WTC11 (cell line): ENCODE measurements around the gene FADD. TPM values are rescaled to one million over a fixed set of nuclear protein-coding genes. Genes with fewer than 3 reads are reported as not detected.

Experiments used
- ATAC-seq: fragments of 200-7000 bp; cut with Tn5 transposase; 2 replicates; pipeline ENCODE4 v1.10.0; 2021; ENCODE audit warnings: mild to moderate bottlenecking, moderate library complexity
- CTCF ChIA-PET: fragments of 300-600 bp; sonication (Branson Sonifier 250); formaldehyde crosslinking; loops from one replicate; lab custom pipeline; 2021; ENCODE audit warnings: antibody characterized with exemption; lab: Charles Lee
- POLR2A ChIA-PET: fragments of 350-600 bp; sonication (Branson Sonifier 250); formaldehyde crosslinking; loops from one replicate; lab custom pipeline; 2021; ENCODE audit warnings: antibody characterized with exemption; lab: Charles Lee
- DNase-seq: peaks from one replicate; pipeline ENCODE4 v3.0.0; 2021; ENCODE audit warnings: low spot score
- H3K27ac Mint-ChIP-seq: 2 replicates; pipeline ENCODE4 v1.8.0; 2021; ENCODE audit warnings: mixed read lengths
- H3K27me3 Mint-ChIP-seq: 2 replicates; pipeline ENCODE4 v1.8.0; 2021; ENCODE audit warnings: low read depth, mild to moderate bottlenecking, moderate library complexity, mixed read lengths
- H3K36me3 Mint-ChIP-seq: 2 replicates; pipeline ENCODE4 v1.8.0; 2021; ENCODE audit warnings: mixed read lengths
- H3K4me1 Mint-ChIP-seq: 2 replicates; pipeline ENCODE4 v1.8.0; 2022; ENCODE audit warnings: mixed read lengths
- H3K4me3 Mint-ChIP-seq: 2 replicates; pipeline ENCODE4 v1.8.0; 2021; ENCODE audit warnings: mild to moderate bottlenecking, moderate library complexity, mixed read lengths
- H3K9me3 Mint-ChIP-seq: 2 replicates; pipeline ENCODE4 v1.8.0; 2021; ENCODE audit warnings: mixed read lengths
- AFF4 ChIP-seq: sonication (generic); formaldehyde crosslinking; IDR thresholded peaks from 2 replicates; pipeline ENCODE4 v1.8.1; 2023; ENCODE audit warnings: mild to moderate bottlenecking, missing genetic modification reagents, borderline replicate concordance
- CDX4 ChIP-seq: fragments of 250-450 bp; sonication (Bioruptor Pico); IDR thresholded peaks from 2 replicates; pipeline ENCODE4 v1.9.0; 2021; ENCODE audit warnings: moderate library complexity, mild to moderate bottlenecking, inconsistent platforms, borderline replicate concordance
- EMX1 ChIP-seq: fragments of 250-450 bp; sonication (Bioruptor Pico); IDR thresholded peaks from 2 replicates; pipeline ENCODE4 v1.8.0; 2021; ENCODE audit warnings: mild to moderate bottlenecking
- ERG ChIP-seq: fragments of 250-450 bp; sonication (Bioruptor Pico); IDR thresholded peaks from 2 replicates; pipeline ENCODE4 v1.8.0; 2021; ENCODE audit warnings: mild to moderate bottlenecking
- ESRRA ChIP-seq: sonication (generic); formaldehyde crosslinking; IDR thresholded peaks from 2 replicates; pipeline ENCODE4 v1.8.1; 2022; ENCODE audit warnings: mild to moderate bottlenecking, missing genetic modification reagents, borderline replicate concordance
- FOXJ3 ChIP-seq: sonication (generic); formaldehyde crosslinking; IDR thresholded peaks from 2 replicates; pipeline ENCODE4 v1.9.0; 2021; ENCODE audit warnings: missing genetic modification reagents, mild to moderate bottlenecking, borderline replicate concordance
- KAT7 ChIP-seq: sonication (generic); formaldehyde crosslinking; IDR thresholded peaks from 2 replicates; pipeline ENCODE4 v1.8.1; 2023; ENCODE audit warnings: missing genetic modification reagents, mild to moderate bottlenecking, borderline replicate concordance
- RORB ChIP-seq: fragments of 250-450 bp; sonication (Bioruptor Pico); IDR thresholded peaks from 2 replicates; pipeline ENCODE4 v1.9.0; 2021; ENCODE audit warnings: mild to moderate bottlenecking
- SMAD3 ChIP-seq: sonication (generic); formaldehyde crosslinking; IDR thresholded peaks from 2 replicates; pipeline ENCODE4 v1.8.0; 2022; ENCODE audit warnings: missing genetic modification reagents, mild to moderate bottlenecking, borderline replicate concordance
- total RNA-seq: library from RNA; stranded (reverse); gene quantifications from 3 replicates; pipeline ENCODE4 v1.2.3, GENCODE V29; 2021

The FADD gene
- total RNA-seq, 1 experiment from 2014 or later: 49.0 TPM

GRCh38 chr11:70192666-70193410 lies 10.3 kb upstream of the FADD start:
- no peak for DNase-seq
- Mint-ChIP-seq H3K4me1 (peaks cover 3% of the 10 kb centered on the region), H3K27me3 (no peaks in the 10 kb centered on the region), H3K9me3 (no peaks in the 10 kb centered on the region; the same call in 1 of the 2 replicates), H3K36me3 (no peaks in the 10 kb centered on the region), H3K27ac (no peak overlapping the region), H3K4me3 (no peak overlapping the region)
- ATAC-seq: no peak
- ChIA-PET CTCF (interaction anchor here (1.1 to 2.1 kb wide), 10 partner anchors 15 to 300 kb away, joined by 3 to 23 read pairs (median 8); no protein-coding TSS in a partner anchor), POLR2A (no interaction called here)
- TF ChIP-seq AFF4: no peak

- Mint-ChIP-seq H3K9me3 (no peaks in the 10 kb centered on the region; the same call in 1 of the 2 replicates), H3K27ac (no peak overlapping the region), H3K36me3 (no peaks in the 10 kb centered on the region), H3K27me3 (no peaks in the 10 kb centered on the region), H3K4me1 (peaks cover 3% of the 10 kb centered on the region), H3K4me3 (no peak overlapping the region)
- ChIA-PET CTCF (no interaction called here), POLR2A (no interaction called here)
- DNase-seq (no peak), ATAC-seq (no peak)
- TF ChIP-seq ERG (CRISPR knock-in tag) (no peak), FOXJ3 (CRISPR knock-in tag) (no peak), EMX1 (CRISPR knock-in tag) (no peak), CDX4 (CRISPR knock-in tag) (no peak), SMAD3 (CRISPR knock-in tag) (no peak), RORB (CRISPR knock-in tag) (no peak), ESRRA (CRISPR knock-in tag) (no peak)
Measured at GRCh38 chr11:70193411-70194292, 9.4 kb upstream of the FADD start.

GRCh38 chr11:70194792-70195791 lies 8.0 kb upstream of the FADD start:
- CTCF ChIA-PET: interaction anchor here (0.6 to 3.6 kb wide), 15 partner anchors 11 to 302 kb away, joined by 3 to 42 read pairs (median 9); no protein-coding TSS in a partner anchor
- peaks cover 3% of the 10 kb centered on the region; the same call in 1 of the 2 replicates for H3K9me3 Mint-ChIP-seq
- no peak overlapping the region for H3K27ac Mint-ChIP-seq
- H3K4me3 Mint-ChIP-seq: no peak overlapping the region
- ATAC-seq: no peak
- no peaks in the 10 kb centered on the region for H3K27me3 Mint-ChIP-seq
- POLR2A ChIA-PET: no interaction called here
- TF ChIP-seq KAT7 (CRISPR knock-in tag) (no peak), EMX1 (CRISPR knock-in tag) (no peak)
- DNase-seq: no peak
- peaks cover 10% of the 10 kb centered on the region for H3K4me1 Mint-ChIP-seq
- no peaks in the 10 kb centered on the region for H3K36me3 Mint-ChIP-seq
